SK-N-DZ (cell line): ENCODE data around the gene SEMA5B. TPM values are rescaled to one million over a fixed set of nuclear protein-coding genes. Genes with fewer than 3 reads are reported as not detected.

Experiments used
- DNase-seq: peaks from one replicate; pipeline ENCODE4 v3.0.0-alpha.2; 2015; ENCODE audit warnings: low spot score
- polyA plus RNA-seq, 2 experiments: library from polyadenylated mRNA; depleted of rRNA; stranded (reverse); fragments of >200 nt; gene quantifications; 2 replicates each; pipeline ENCODE4 v1.2.3, GENCODE V29; 2014

Gene SEMA5B
- polyA plus RNA-seq (2014; cell fraction: cytosol; rRNA removed) = 16.9 and 19.9 TPM in 2 replicates
- 52.4 and 55.5 TPM in 2 replicates for polyA plus RNA-seq (2014; cell fraction: nucleus; rRNA removed)

DNA sequence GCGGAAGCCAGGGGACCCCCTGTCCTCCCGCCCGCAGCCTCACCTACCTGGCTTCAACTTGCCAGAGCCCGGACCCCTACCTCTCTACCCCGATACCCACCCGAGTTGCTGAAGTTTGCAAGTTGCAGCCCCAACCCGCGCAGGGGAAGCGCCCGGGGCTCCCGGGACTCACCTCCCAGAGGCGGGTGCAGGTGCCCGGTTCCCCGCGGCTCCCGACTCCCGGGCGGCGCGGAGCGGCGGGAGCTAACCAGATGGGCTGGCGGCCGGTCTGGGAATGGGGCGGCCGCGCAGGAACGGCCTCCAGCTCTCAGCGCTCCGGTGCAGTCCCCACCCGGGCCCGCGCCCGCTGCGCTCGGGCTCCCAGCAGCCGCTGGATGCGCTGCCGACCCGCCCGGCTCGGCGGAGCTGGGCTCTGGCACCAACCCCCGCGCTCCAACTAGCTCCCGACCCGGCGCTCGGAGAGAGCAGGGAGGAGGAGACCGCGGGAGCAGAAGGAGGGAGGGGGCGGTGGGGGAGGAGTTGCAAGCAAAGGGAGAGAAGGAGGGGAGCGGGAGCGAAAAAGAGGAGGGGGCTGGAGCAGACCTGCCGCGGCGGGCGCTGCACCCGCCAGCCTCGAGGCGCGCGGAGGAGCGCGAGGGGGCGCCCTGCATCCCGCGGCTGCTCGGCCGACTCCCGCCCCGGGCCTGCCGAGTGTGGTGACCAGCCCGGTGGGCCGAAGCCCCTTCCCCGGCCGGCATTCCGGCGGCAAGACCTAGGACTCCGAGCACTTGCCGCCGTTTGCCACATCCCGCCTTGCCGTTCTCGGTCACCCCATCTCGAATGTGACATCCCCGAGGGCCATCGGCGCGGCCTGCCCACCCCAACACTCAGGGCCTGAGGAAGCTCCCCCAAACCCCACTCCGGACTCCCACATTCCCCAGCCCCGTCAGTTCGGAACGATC lies at the start of gene SEMA5B:
Gene SEMA5B, minus strand, starts transcription at position 472 of the 941 bp plus-strand sequence. CDS start 66,500 bp downstream, outside the sequence.
- peak; percentile 82 for DNase-seq

- no peak for DNase-seq
Measured at GRCh38 chr3:123076496-123077418, 49.2 kb upstream of the SEMA5B start.

DNA sequence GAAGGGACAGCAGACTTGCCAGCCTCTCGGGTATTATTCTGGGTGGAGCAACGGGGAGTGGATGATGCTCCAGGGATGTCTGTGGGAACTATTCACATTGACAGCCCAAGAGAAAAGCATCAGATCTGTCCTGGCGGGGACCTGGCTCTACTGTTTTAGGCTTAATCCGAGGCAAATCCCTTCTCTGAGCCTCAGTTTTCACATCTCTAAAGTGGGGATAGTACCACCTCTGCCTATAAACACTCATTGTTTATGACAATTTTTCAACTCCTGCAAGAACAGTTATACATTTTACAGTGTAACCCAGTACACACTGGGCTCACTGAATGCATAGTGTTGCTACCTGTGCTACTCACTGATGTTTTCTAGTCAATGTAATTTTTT lies 48.5 kb upstream of the SEMA5B start:
- DNase-seq = no peak

- no peak for DNase-seq
Measured at GRCh38 chr3:123075359-123075758, 47.8 kb upstream of the SEMA5B start.

DNA sequence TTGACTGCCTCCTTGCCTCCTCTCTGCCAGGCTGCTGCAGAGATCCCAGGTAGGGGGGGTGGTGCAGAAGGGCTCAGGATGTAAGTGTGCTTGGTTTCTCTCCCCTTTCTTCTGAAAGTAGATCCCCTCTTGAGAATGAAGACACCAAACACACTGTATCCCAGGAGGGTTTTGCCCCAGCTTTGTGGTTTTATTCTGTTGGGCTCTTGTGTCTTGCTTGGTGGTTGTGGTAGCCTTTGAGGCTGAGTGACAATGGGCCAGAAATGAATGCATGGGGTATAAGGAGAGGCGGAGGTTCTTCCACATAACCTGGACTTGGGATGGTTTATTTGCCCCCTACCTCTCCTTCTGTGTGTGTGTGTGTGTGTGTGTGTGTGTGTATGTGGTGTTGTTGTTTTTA lies 45.0 kb upstream of the SEMA5B start:
- no peak for DNase-seq

DNA sequence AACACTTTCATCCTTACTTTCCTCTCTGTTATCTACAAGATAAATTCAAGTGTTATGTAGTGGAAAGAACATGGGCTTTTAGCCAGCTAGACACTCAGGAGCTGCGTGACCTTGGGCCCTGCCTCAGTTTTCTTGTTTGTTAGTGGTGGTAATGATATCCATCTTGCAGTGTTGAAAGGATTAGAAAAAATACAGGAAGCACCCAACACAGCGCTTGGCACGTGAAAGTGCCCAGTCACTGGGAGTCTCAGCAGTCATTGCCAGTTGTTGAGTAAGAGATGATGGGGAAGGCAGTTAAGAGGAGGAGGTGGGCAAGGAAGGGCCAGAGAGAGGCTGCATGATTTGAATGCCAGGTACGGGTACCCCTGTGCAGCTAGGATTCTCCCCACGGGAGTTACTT lies 44.6 kb upstream of the SEMA5B start:
- no peak for DNase-seq

DNA sequence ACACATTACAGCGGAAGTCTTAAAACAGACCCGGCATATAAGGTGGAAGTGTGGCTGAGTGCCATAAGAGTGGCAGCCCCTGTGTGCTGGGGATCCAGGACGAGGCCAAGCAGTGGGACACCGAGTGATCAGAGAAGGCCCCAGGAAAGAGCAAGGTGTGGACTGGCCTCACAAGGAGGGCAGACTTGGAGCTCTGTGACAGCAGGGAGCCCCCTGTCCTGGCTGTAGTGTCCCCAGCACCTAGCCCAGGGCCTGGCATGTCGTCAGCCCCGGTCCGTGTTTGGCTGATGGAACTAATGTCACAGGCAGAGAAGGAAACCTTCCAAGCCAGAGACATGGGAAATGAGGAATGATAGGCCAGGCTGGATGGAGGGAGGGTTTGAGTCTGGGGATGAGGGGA lies 44.0 kb upstream of the SEMA5B start:
- DNase-seq = no peak

DNA sequence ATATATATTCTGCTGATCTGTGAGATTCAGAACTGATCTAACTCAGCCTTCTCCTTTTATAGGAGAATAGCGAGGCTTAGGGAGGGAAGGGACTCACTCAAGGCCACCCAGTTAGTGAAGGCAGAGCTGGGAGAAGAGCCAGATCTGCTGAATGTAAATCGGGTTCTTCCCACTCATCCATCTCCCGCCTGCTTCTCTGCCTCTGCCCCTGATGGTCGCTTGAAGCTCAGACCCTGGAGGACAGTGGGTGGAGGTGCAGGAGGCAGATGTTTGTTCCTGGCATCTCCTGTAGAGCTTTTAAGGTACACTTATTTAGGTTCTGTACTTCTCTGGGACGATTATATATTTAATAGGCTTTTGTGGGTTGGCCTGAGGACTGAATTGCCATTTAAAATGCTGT lies 43.6 kb upstream of the SEMA5B start:
- DNase-seq = peak; percentile 78

- DNase-seq = no peak
Measured at GRCh38 chr3:123070510-123070909, 42.9 kb upstream of the SEMA5B start.

DNA sequence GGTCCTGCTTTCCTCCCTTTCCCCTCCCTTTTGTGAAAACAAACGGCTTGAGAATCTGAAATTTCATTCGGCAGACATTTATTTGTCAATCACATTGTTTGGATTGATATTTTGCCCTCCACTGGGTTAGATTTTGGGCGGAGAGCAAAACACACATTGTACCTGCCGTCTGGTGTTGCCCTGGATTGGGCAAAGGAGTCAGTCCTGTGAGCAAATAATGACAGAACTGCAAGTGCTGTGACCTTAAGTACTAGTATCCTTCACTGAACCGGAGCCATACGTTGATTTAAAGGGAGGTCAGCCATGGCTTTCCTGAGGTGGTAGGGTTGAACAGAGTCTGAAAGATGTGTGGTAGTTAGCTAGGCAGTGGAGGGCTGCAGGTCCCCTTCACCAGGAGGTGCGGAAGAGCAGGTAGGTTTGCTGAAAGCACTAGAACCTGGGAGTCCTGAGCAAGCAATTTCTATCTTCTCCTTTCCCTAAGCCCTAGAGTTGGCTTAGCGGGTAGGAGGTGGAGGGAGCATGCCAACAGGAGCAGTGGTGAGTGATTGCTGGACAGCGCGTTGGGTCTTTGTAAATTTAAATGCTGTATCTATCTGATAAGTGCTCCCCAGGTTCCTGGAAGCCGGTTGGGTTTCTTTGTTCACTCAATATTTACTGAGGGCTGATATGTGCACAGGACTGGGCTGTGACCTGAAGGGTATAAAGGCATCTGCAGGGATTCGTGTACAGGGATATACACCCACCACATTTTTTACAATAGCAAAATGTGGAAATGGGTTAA lies 41.2 kb upstream of the SEMA5B start:
- DNase-seq = no peak

DNA sequence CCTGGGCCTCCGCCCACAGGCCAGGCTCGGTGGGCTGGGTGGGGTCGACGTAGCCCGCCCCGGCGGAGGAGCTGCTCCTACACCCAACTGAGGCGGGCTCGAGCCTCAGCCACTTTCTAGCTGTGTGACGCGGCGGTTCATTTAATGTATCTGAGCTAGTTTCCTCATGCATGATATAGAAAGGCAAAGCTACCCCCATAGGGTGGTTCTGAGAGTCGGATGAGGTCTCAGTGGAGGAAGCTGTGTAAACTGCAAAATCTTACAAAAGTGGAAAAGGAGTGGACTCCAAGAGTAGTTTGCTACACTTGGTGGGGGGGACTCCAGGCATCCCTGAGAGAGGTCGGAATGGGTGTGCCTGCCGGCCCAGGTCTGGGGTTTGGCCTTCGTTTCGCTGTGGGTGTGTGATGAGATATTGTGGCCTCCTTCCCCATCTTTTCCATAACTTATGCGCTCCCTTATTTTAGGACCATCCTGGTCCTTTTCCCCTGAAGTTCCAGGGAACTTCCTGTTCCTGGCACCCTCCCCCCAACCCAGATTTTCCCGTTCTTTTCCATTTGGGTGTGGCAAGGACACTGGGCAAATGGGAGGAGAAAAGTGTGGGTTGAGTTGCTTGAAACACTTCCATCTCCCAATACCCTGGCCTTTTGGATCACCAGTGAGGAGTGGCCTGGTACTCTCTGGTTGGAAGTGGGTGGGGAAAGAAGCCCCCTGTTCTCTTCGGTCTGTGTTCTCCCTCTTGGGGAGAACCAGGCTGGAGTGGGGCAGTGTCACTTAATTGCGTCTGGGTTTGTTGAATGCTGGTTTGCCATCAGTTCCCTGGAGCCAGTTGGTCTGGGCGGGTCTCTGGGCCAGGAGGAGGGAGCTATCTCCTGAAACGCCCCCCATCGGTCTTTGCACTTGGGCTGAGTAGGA lies 40.4 kb upstream of the SEMA5B start:
- no peak for DNase-seq

- DNase-seq = peak; percentile 92
Measured at GRCh38 chr3:123066896-123067688, 39.5 kb upstream of the SEMA5B start, which contains the start of gene PDIA5. Gene PDIA5 (plus strand): TSS chr3:123067025. CDS start chr3:123067165, 140 bp downstream.

DNA sequence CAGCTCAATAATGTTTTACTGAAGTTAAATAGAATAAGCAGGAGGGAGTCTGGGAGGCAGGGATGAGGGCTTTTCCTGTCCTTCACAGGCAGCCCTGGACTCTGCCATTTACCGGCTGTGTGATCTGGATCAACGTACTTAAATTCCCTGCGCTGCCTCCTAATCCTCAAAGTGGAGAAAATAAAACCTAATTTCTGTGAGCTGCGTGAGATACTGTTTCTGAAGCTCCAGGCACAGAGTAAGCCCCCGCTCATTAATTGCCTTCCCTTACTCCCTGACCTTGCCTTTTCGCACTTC lies 39.0 kb upstream of the SEMA5B start:
- no peak for DNase-seq

DNA sequence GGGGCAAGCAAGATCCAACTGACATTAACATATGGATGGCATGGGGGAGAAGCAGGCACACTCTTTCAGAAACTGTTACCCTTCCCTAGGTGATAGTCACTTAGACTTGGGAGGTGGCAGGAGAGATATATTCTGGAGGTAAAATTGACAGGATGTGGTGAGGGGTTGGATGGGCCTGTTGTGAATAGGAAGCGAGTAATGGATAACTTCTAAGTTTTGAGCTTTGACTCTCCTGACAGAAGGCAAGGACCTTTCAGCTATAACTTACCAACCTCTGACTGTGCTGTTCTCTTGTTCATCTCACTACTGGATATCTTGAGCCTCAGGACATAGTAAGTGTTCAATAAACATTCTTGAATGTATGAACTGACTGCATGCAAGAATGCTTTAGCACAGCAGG lies 37.4 kb upstream of the SEMA5B start:
- no peak for DNase-seq

DNA sequence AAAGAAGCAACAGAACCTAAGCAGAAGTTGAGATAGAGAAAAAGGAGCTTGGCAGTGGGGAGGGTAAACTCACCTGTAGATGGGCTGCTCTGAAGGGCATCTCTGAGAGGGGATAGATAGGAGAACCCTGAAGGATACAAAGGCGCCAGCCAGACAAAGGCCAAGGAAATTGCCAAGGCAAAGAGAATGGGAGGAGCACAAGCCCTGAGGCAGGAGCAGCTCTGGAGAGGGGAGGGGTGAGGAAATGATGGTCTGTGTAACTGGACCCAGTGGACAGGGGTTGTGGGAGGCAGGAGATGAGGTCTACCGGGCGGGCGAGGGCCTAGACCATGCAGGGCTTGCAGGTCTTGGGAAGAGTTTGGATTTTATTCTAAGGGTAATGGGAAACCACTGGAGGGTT lies 36.9 kb upstream of the SEMA5B start:
- no peak for DNase-seq

- no peak for DNase-seq
Measured at GRCh38 chr3:123063034-123063433, 35.5 kb upstream of the SEMA5B start.

GRCh38 chr3:123061856-123062255 lies 34.3 kb upstream of the SEMA5B start:
- DNase-seq = no peak

DNA sequence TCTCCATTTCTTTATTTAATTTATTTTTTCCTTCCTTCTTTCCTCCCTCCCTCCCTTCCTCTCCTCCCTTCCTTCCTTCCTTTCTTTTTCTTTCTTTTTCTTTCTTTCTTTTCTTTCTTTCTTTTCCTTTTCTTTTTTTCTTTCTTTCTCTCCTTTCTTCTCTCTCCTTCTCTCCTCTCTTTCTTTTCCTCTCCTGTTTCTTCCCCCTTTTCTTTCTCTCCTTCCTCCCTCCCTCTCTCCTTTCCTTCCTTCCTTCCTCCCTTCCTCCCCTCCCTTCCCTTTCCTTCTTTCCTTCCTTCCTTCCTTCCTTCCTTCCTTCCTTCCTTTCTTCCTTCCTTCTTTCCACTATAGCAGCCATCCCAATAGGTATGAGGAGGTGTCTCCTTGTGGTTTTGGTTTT lies 32.5 kb upstream of the SEMA5B start:
- no peak for DNase-seq

DNA sequence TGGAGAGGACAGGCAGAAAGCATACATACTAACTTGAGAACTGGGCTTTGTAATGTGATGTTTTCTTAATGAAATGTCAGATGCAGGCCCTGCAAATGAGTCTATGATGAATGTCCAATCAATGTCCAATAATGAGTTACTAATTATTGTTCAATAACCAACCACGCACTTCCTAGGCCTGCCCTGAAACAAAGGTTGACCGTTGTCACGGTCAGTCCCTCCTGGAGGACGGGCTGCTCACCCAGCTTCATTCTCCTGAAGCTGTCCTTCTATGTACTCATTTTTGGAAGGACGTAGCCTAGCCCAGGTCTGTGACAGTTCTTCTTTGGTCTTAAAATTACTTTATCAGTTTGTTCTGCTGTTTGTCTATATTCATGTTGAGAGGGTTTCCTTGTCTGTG lies 30.9 kb upstream of the SEMA5B start:
- no peak for DNase-seq

DNA sequence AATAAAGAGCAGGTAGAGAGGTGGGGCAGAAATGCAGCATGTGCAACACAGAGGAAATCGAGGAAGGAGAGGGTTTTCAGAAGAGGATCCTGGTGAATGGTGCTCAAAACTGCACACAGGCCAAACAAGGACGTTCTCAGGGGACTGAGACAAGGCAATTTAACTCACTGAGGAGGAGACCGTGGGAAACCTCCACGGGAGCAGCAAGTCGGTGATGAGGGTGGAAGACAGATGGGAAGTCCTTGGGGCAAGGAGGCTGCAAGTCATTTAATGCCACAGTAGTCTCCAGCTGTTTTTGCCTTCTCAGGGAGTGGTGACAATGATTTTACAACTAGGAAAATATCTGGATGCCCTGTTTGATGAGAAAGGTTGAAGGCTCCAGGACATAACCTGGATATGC lies 27.8 kb upstream of the SEMA5B start:
- peak; percentile 46 for DNase-seq
